H9 (cell line): ENCODE measurements around the gene HSPG2. TPM values are rescaled to one million over a fixed set of nuclear protein-coding genes. Genes with fewer than 3 reads are reported as not detected.

Experiments
- DNase-seq: peaks from one replicate; pipeline ENCODE4 v3.0.0-alpha.2; 2017
- H2AFZ ChIP-seq: one replicate; pipeline ENCODE4 v1.6.1; 2013; ENCODE audit warnings: mild to moderate bottlenecking, low read length, control low read depth, moderate library complexity
- H2AK5ac ChIP-seq: 2 replicates; pipeline ENCODE4 v1.6.1; 2013; ENCODE audit warnings: low read length, control low read depth, mixed read lengths; ENCODE audit not compliant: insufficient read length
- H2BK120ac ChIP-seq: one replicate; pipeline ENCODE4 v1.6.1; 2013; ENCODE audit warnings: low read depth, mild to moderate bottlenecking, low read length, control low read depth, inconsistent platforms; ENCODE audit not compliant: poor library complexity, severe bottlenecking
- H2BK12ac ChIP-seq: 2 replicates; pipeline ENCODE4 v1.6.1; 2013; ENCODE audit warnings: low read length, control low read depth, mixed read lengths, low read depth; ENCODE audit not compliant: insufficient read length
- H2BK15ac ChIP-seq: 2 replicates; pipeline ENCODE4 v1.6.1; 2013; ENCODE audit warnings: low read depth, low read length, control low read depth
- H2BK20ac ChIP-seq: one replicate; pipeline ENCODE4 v1.6.1; 2013; ENCODE audit warnings: low read depth, mild to moderate bottlenecking, low read length, control low read depth, inconsistent platforms; ENCODE audit not compliant: poor library complexity, severe bottlenecking
- H2BK5ac ChIP-seq: 2 replicates; pipeline ENCODE4 v1.6.1; 2013; ENCODE audit warnings: low read length, control low read depth, mixed read lengths; ENCODE audit not compliant: insufficient read length
- H3K14ac ChIP-seq: 2 replicates; pipeline ENCODE4 v1.6.1; 2013; ENCODE audit warnings: low read length, control low read depth; ENCODE audit not compliant: insufficient read depth
- H3K18ac ChIP-seq: 2 replicates; pipeline ENCODE4 v1.6.1; 2013; ENCODE audit warnings: low read depth, mild to moderate bottlenecking, mixed read lengths, low read length, control low read depth; ENCODE audit not compliant: insufficient read length
- H3K23ac ChIP-seq: 2 replicates; pipeline ENCODE4 v1.6.1; 2013; ENCODE audit warnings: low read length, control low read depth, mixed read lengths, low read depth; ENCODE audit not compliant: insufficient read length
- H3K23me2 ChIP-seq: 2 replicates; pipeline ENCODE4 v1.6.1; 2013; ENCODE audit warnings: low read depth, mild to moderate bottlenecking, mixed read lengths, low read length, control low read depth; ENCODE audit not compliant: insufficient read length, poor library complexity, severe bottlenecking
- H3K27ac ChIP-seq: 2 replicates; pipeline ENCODE4 v1.5.1; 2013; ENCODE audit warnings: low read length, control low read depth, mixed read lengths, low read depth; ENCODE audit not compliant: insufficient read length
- H3K27me3 ChIP-seq: 2 replicates; pipeline ENCODE4 v1.6.1; 2013; ENCODE audit warnings: low read length, control low read depth, inconsistent platforms; ENCODE audit not compliant: insufficient read depth
- H3K4ac ChIP-seq: 2 replicates; pipeline ENCODE4 v1.6.1; 2013; ENCODE audit warnings: low read depth, mild to moderate bottlenecking, control low read depth, inconsistent platforms, low read length, moderate library complexity
- H3K4me1 ChIP-seq: 2 replicates; pipeline ENCODE4 v1.6.1; 2013; ENCODE audit warnings: low read length, control low read depth, inconsistent platforms; ENCODE audit not compliant: insufficient read depth
- H3K4me2 ChIP-seq: 2 replicates; pipeline ENCODE4 v1.6.1; 2013; ENCODE audit warnings: low read length, control low read depth, mixed read lengths; ENCODE audit not compliant: insufficient read length, insufficient read depth
- H3K56ac ChIP-seq: 2 replicates; pipeline ENCODE4 v1.6.1; 2013; ENCODE audit warnings: low read depth, mild to moderate bottlenecking, mixed read lengths, low read length, control low read depth; ENCODE audit not compliant: insufficient read length
- H3K79me1 ChIP-seq: 2 replicates; pipeline ENCODE4 v1.6.1; 2013; ENCODE audit warnings: low read depth, mild to moderate bottlenecking, moderate library complexity, low read length, control low read depth, inconsistent platforms; ENCODE audit not compliant: insufficient read depth, poor library complexity, severe bottlenecking
- H3K79me2 ChIP-seq: 2 replicates; pipeline ENCODE4 v1.6.1; 2013; ENCODE audit warnings: low read length, control low read depth, inconsistent platforms; ENCODE audit not compliant: insufficient read depth
- H3K9ac ChIP-seq: 2 replicates; pipeline ENCODE4 v1.6.1; 2013; ENCODE audit warnings: low read length, control low read depth, mixed read lengths; ENCODE audit not compliant: insufficient read length; ENCODE audit errors: extremely low read depth
- H3K9me3 ChIP-seq: one replicate; pipeline ENCODE4 v1.6.1; 2013; ENCODE audit warnings: low read depth, low read length, inconsistent platforms; ENCODE audit not compliant: control insufficient read depth
- H3T11ph ChIP-seq: one replicate; pipeline ENCODE4 v1.6.1; 2013; ENCODE audit warnings: mild to moderate bottlenecking, low read length, control low read depth, inconsistent platforms
- H4K20me1 ChIP-seq: one replicate; pipeline ENCODE4 v1.6.1; 2013; ENCODE audit not compliant: control insufficient read depth, insufficient read length, insufficient read depth
- H4K5ac ChIP-seq: 2 replicates; pipeline ENCODE4 v1.6.1; 2013; ENCODE audit warnings: low read depth, mild to moderate bottlenecking, mixed read lengths, low read length, control low read depth; ENCODE audit not compliant: insufficient read length
- H4K8ac ChIP-seq: replicated peaks from 2 replicates; pipeline ENCODE4 v1.6.1; 2013; ENCODE audit warnings: low read length, control low read depth, mixed read lengths, low read depth; ENCODE audit not compliant: insufficient read length
- H4K91ac ChIP-seq: 2 replicates; pipeline ENCODE4 v1.6.1; 2013; ENCODE audit warnings: low read depth, mild to moderate bottlenecking, moderate library complexity, mixed read lengths, low read length, control low read depth; ENCODE audit not compliant: insufficient read length
- H3K27ac Mint-ChIP-seq, 3 experiments: 2 replicates in 2 of 3; 3 replicates in 1 of 3; pipeline ENCODE4 v1.8.0; 2020 to 2021; ENCODE audit warnings: mixed read lengths in 3 of 3, mild to moderate bottlenecking in 1 of 3, moderate library complexity in 1 of 3
- H3K27me3 Mint-ChIP-seq: 2 replicates; pipeline ENCODE4 v1.8.0; 2021; ENCODE audit warnings: low read depth, mild to moderate bottlenecking, moderate library complexity, mixed read lengths
- H3K36me3 Mint-ChIP-seq, 3 experiments: 2 replicates in 2 of 3; 3 replicates in 1 of 3; pipeline ENCODE4 v1.8.0; 2020 to 2021; ENCODE audit warnings: low read depth in 3 of 3, mixed read lengths in 3 of 3; ENCODE audit not compliant: insufficient read depth in 1 of 3
- H3K4me1 Mint-ChIP-seq, 2 experiments: 2 replicates each; pipeline ENCODE4 v1.8.0; 2020; ENCODE audit warnings: mixed read lengths in 2 of 2
- H3K4me3 Mint-ChIP-seq, 2 experiments: 2 replicates in 1 of 2; 3 replicates in 1 of 2; pipeline ENCODE4 v1.8.0; 2020 to 2021; ENCODE audit warnings: mild to moderate bottlenecking in 2 of 2, mixed read lengths in 2 of 2, moderate library complexity in 1 of 2
- H3K9me3 Mint-ChIP-seq, 2 experiments: 2 replicates in 1 of 2; 3 replicates in 1 of 2; pipeline ENCODE4 v1.8.0; 2020; ENCODE audit warnings: mild to moderate bottlenecking in 2 of 2, mixed read lengths in 2 of 2, moderate library complexity in 1 of 2
- CTCF ChIP-seq: fragments of 200-600 bp; sonication (generic); conservative IDR thresholded peaks from 3 replicates; pipeline ENCODE4 v1.8.0; 2021; ENCODE audit warnings: antibody characterized with exemption, mild to moderate bottlenecking
- WGBS: extraction: QIAGEN DNeasy Blood & Tissue Kit; methylation state at CpG from one replicate; pipeline ENCODE4 v1.1.7; 2013; ENCODE audit warnings: missing lambda C conversion rate, low lambda C conversion rate, mixed read lengths; ENCODE audit not compliant: insufficient read length; ENCODE audit errors: extremely low coverage; 5-methylcytosine and 5-hydroxymethylcytosine counted together
- total RNA-seq: library from RNA; stranded (reverse); gene quantifications from 2 replicates; pipeline ENCODE4 v1.2.1, GENCODE V29; 2021

Gene HSPG2
- total RNA-seq, 1 experiment from 2014 or later = 90.0 TPM

- no CpG with 5 or more reads among the region's 1 CpG for whole genome bisulfite sequencing
- H3K36me3 Mint-ChIP-seq = peaks cover 42 to 82% (median 74%) of the 10 kb centered on the region in 3 experiments
- H3K14ac ChIP-seq = no peak overlapping the region
These were observed 103.0 kb downstream of the HSPG2 start for GRCh38 chr1:21834094-21834493.

More at GRCh38 chr1:21834094-21834493, 103.0 kb downstream of the HSPG2 start:
- Histone ChIP-seq H3K23ac (no peak overlapping the region), H3K79me2 (no peaks in the 10 kb centered on the region), H2BK15ac (no peak overlapping the region), H3K4ac (no peak overlapping the region), H3K27ac (no peak overlapping the region), H2BK20ac (no peak overlapping the region), H4K91ac (no peak overlapping the region), H3K27me3 (no peaks in the 10 kb centered on the region), H3K9me3 (peaks cover 10% of the 10 kb centered on the region), H3K4me1 (no peaks in the 10 kb centered on the region), H2AFZ (no peak overlapping the region), H3K23me2 (no peaks in the 10 kb centered on the region), H2AK5ac (no peak overlapping the region), H3K9ac (no peak overlapping the region), H3K56ac (no peak overlapping the region), H3K18ac (no peak overlapping the region), H3K4me2 (no peak overlapping the region), H4K20me1 (no peaks in the 10 kb centered on the region), H2BK120ac (no peak overlapping the region), H2BK5ac (no peak overlapping the region), H3T11ph (no peak overlapping the region), H4K8ac (no peak overlapping the region), H2BK12ac (no peak overlapping the region), H3K79me1 (no peaks in the 10 kb centered on the region), H4K5ac (no peak overlapping the region)
- Mint-ChIP-seq H3K27me3 (no peaks in the 10 kb centered on the region), H3K4me3 (no peak overlapping the region), H3K9me3 (peaks cover 16% of the 10 kb centered on the region in 2 experiments), H3K27ac (peak overlapping the region in 1 of 3 experiments; percentile 49; a peak in 2 of 7 replicates), H3K4me1 (no peaks in the 10 kb centered on the region)
- TF ChIP-seq CTCF = peak; percentile 22; the same call in 1 of the 3 replicates
- no peak for DNase-seq
